Measurements from ENCODE around the gene IL2RA.

DNA sequence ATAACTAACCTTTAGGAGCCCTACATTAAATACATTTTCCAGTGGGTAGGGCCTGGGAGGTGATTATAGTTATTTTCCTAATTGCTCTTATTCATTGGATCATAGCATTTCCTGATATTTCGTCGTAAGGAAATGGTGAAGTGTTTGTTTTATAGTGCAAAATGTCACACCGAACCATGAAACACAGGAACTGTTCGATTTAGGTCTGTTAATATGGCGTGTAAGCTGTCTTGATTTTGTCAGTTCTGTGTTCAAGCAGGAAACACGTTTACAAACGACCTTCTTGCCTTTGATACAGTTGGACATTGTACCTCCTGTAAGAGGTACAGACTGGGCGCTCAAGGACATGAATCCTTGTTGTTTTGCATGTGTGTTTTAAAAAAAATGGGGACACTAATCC, 41.4 kb upstream of the IL2RA start:
- TF ChIP-seq, protein P1, sequence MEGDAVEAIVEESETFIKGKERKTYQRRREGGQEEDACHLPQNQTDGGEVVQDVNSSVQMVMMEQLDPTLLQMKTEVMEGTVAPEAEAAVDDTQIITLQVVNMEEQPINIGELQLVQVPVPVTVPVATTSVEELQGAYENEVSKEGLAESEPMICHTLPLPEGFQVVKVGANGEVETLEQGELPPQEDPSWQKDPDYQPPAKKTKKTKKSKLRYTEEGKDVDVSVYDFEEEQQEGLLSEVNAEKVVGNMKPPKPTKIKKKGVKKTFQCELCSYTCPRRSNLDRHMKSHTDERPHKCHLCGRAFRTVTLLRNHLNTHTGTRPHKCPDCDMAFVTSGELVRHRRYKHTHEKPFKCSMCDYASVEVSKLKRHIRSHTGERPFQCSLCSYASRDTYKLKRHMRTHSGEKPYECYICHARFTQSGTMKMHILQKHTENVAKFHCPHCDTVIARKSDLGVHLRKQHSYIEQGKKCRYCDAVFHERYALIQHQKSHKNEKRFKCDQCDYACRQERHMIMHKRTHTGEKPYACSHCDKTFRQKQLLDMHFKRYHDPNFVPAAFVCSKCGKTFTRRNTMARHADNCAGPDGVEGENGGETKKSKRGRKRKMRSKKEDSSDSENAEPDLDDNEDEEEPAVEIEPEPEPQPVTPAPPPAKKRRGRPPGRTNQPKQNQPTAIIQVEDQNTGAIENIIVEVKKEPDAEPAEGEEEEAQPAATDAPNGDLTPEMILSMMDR (IDR thresholded peaks at IDR 0.05 in 8 of 11, conservative IDR thresholded peaks at IDR 0.05 in 3 of 11): no peak
- TF ChIP-seq POLR2AphosphoS5 (IDR thresholded peaks at IDR 0.05) (no peak), POLR2A (IDR thresholded peaks at IDR 0.05) (no peak)

All from spleen (tissue), 7 donors.